ENCODE results near the gene VEZF1. TPM values are rescaled to one million over a fixed set of nuclear protein-coding genes. Genes with fewer than 3 reads are reported as not detected.

Gene VEZF1
- total RNA-seq, 4 donors from 2014 or later = 45.3 to 76.0 (median 63.7) TPM

GRCh38 chr17:57956291-57957119 is 31.5 kb downstream of the VEZF1 start:
- Histone ChIP-seq H3K27ac (no peak overlapping the region), H3K4me1 (peaks cover 30% of the 10 kb centered on the region), H3K36me3 (no peaks in the 10 kb centered on the region), H3K4me3 (no peak overlapping the region), H3K27me3 (no peaks in the 10 kb centered on the region), H3K9me3 (no peaks in the 10 kb centered on the region)
- peak; percentile 35 to 60 for DNase-seq (ENCODE audit: low spot score in 2 of 2)
- TF ChIP-seq EP300 (IDR thresholded peaks at IDR 0.05) (no peak), POLR2AphosphoS5 (IDR thresholded peaks at IDR 0.05) (no peak), POLR2A (IDR thresholded peaks at IDR 0.05) (no peak), CTCF (IDR thresholded peaks at IDR 0.05) (no peak)
- 73% methylated on average over 13 of the region's 13 CpGs for WGBS

- TF ChIP-seq POLR2A (IDR thresholded peaks at IDR 0.05) (no peak), CTCF (IDR thresholded peaks at IDR 0.05) (peak in 1 of 2 donors; percentile 67)
- peaks cover 39% of the 10 kb centered on the region for H3K4me1 ChIP-seq
- peak in 1 of 2 donors; percentile 84 for DNase-seq (ENCODE audit: low spot score in 2 of 2)
Measured at GRCh38 chr17:57955183-57955931, 32.7 kb downstream of the VEZF1 start, which contains the start of gene CUEDC1. Gene CUEDC1, minus strand, starts transcription at chr17:57955412. Its CDS starts 69,848 bp downstream, at chr17:57885564.

DNA sequence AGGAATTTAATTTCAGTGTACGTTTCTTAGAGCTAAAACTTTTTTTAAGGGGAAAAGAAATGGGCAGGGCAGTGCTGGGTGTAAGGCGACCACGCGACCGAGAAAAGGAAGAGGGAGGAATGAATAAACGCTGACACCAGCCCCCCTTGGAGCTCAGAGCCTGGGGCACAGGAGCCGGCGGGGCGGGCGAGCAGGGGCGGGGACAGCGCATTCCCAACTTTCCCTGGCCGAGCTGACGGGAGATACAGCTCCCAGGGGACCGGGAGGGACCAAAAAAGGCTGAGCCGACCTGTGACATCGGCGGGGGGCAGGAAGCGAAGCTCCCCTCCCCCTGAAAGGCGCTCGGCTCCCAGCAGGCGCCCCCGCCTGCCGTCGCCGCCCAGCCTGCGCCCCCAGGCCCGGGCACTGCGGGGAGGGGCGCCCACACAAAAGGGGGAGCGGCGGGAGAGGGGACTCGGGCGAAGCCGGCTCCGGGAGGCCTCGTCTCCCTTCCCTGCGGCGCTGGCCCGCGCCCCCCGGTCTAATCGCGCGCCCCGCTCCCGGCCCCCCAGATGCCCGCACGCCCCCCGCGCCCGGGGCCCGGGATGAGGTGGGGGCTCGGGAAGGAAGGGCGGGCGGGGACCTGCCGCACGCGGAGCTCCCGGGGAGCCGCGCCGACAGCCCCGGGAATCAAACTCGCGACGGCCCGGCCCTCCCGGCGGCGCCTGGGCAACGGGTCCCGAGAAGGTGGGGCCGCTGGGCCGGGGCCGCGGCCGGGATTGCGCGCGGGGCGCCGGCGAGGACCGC is 33.5 kb downstream of the VEZF1 start:
- no peaks in the 10 kb centered on the region for H3K27me3 ChIP-seq
- peaks cover 47% of the 10 kb centered on the region for H3K4me1 ChIP-seq
- DNase-seq (ENCODE audit: low spot score in 2 of 2) = peak; percentile 90 to 92
- H3K4me3 ChIP-seq = peak overlapping the region; percentile 82
- WGBS = 5% methylated on average over 15 of the region's 85 CpGs
- TF ChIP-seq POLR2AphosphoS5 (IDR thresholded peaks at IDR 0.05) (no peak), POLR2A (IDR thresholded peaks at IDR 0.05) (no peak), CTCF (IDR thresholded peaks at IDR 0.05) (no peak), EP300 (IDR thresholded peaks at IDR 0.05) (no peak)
- H3K27ac ChIP-seq = peak overlapping the region; percentile 97
- no peaks in the 10 kb centered on the region for H3K36me3 ChIP-seq
- H3K9me3 ChIP-seq = no peaks in the 10 kb centered on the region

More at GRCh38 chr17:57955183-57955931, 32.7 kb downstream of the VEZF1 start, which contains the start of gene CUEDC1:
- H3K27me3 ChIP-seq = no peaks in the 10 kb centered on the region
- 3% methylated on average over 19 of the region's 79 CpGs for WGBS
- no peaks in the 10 kb centered on the region for H3K36me3 ChIP-seq
- peak within 1 kb of the TSS; percentile 82 for H3K4me3 ChIP-seq
- no peaks in the 10 kb centered on the region for H3K9me3 ChIP-seq
- peak within 1 kb of the TSS; percentile 97 for H3K27ac ChIP-seq

- TF ChIP-seq EP300 (IDR thresholded peaks at IDR 0.05) (no peak), POLR2AphosphoS5 (IDR thresholded peaks at IDR 0.05) (no peak), POLR2A (IDR thresholded peaks at IDR 0.05) (no peak), CTCF (IDR thresholded peaks at IDR 0.05) (no peak)
- DNase-seq (ENCODE audit: low spot score in 2 of 2) = no peak
- Histone ChIP-seq H3K36me3 (no peaks in the 10 kb centered on the region), H3K27ac (peak overlapping the region; percentile 97), H3K4me1 (peaks cover 54% of the 10 kb centered on the region), H3K4me3 (peak overlapping the region; percentile 82), H3K9me3 (no peaks in the 10 kb centered on the region), H3K27me3 (no peaks in the 10 kb centered on the region)
- WGBS = 74% methylated on average over 11 of the region's 13 CpGs
Measured at GRCh38 chr17:57953705-57954396, 34.2 kb downstream of the VEZF1 start.
